A673 (cell line): Measurements from ENCODE around the gene MAGI1. TPM values are rescaled to one million over a fixed set of nuclear protein-coding genes. Genes with fewer than 3 reads are reported as not detected.

Experiments used
- BruUV-seq: library from RNA; stranded (reverse); fragments of 400-500 nt; replicated peaks from 2 replicates; lab custom pipeline; 2021; lab: Mats Ljungman, UMichigan
- CTCF ChIA-PET: fragments of 300-600 bp; sonication (Branson Sonifier 250); formaldehyde crosslinking; loops from one replicate; lab custom pipeline; 2022; ENCODE audit warnings: antibody characterized with exemption; lab: Charles Lee
- POLR2A ChIA-PET: fragments of 300-600 bp; sonication (Branson Sonifier 250); formaldehyde crosslinking; loops from one replicate; lab custom pipeline; 2022; ENCODE audit warnings: antibody characterized with exemption; ENCODE audit not compliant: low non-redundant PET; lab: Charles Lee
- DNase-seq: peaks from one replicate; pipeline ENCODE4 v3.0.0-alpha.2; 2015; ENCODE audit warnings: low spot score
- H3K27ac ChIP-seq: fragments of 200-600 bp; sonication (generic); 2 replicates; pipeline ENCODE4 v1.5.1; 2016; ENCODE audit warnings: mixed run types, low read depth, mild to moderate bottlenecking, mixed read lengths, antibody characterized with exemption, low read length; ENCODE audit not compliant: poor library complexity, severe bottlenecking
- H3K27me3 ChIP-seq: fragments of 200-600 bp; sonication (generic); replicated peaks from 2 replicates; pipeline ENCODE4 v1.6.1; 2017; ENCODE audit warnings: mixed run types, low read depth, mild to moderate bottlenecking, mixed read lengths, antibody characterized with exemption, low read length; ENCODE audit not compliant: insufficient read depth, poor library complexity
- H3K36me3 ChIP-seq: fragments of 200-600 bp; sonication (generic); 2 replicates; pipeline ENCODE4 v1.6.1; 2016; ENCODE audit warnings: mixed run types, mild to moderate bottlenecking, mixed read lengths, antibody characterized with exemption, low read length; ENCODE audit not compliant: insufficient read depth, poor library complexity, severe bottlenecking
- H3K4me1 ChIP-seq: fragments of 200-600 bp; sonication (generic); 2 replicates; pipeline ENCODE4 v1.6.1; 2017; ENCODE audit warnings: mixed run types, mild to moderate bottlenecking, mixed read lengths, antibody characterized with exemption, low read length; ENCODE audit not compliant: insufficient read depth, poor library complexity, severe bottlenecking
- H3K4me3 ChIP-seq: fragments of 200-600 bp; sonication (generic); 2 replicates; pipeline ENCODE4 v1.5.1; 2016; ENCODE audit warnings: low read depth, mixed run types, mild to moderate bottlenecking, mixed read lengths, low read length; ENCODE audit not compliant: poor library complexity, severe bottlenecking
- H3K9me3 ChIP-seq: fragments of 200-600 bp; sonication (generic); 2 replicates; pipeline ENCODE4 v1.6.1; 2016; ENCODE audit warnings: mixed run types, low read depth, mild to moderate bottlenecking, mixed read lengths, antibody characterized with exemption, low read length; ENCODE audit not compliant: poor library complexity, severe bottlenecking
- CTCF ChIP-seq: fragments of 300-800, 200-600 bp; sonication (generic); conservative IDR thresholded peaks from 2 replicates; pipeline ENCODE4 v1.5.1; 2017; ENCODE audit warnings: low read depth, mild to moderate bottlenecking, antibody characterized with exemption, low read length, moderate library complexity, mixed read lengths
- EZH2 ChIP-seq: fragments of 200-600 bp; sonication (generic); IDR thresholded peaks from 2 replicates; pipeline ENCODE4 v1.6.1; 2017; ENCODE audit warnings: borderline replicate concordance, low read depth, mild to moderate bottlenecking, mixed read lengths, antibody characterized with exemption, low read length; ENCODE audit not compliant: poor library complexity, severe bottlenecking
- intact Hi-C: fragments of 100-400 bp; cut with micrococcal nuclease; formaldehyde crosslinking; loops from one replicate; pipeline ENCODE4 v1.10.0; 2022; ENCODE audit not compliant: unreplicated experiment
- total RNA-seq: library from RNA; stranded (reverse); gene quantifications from 2 replicates; pipeline ENCODE4 v1.2.3, GENCODE V29; 2021

The MAGI1 gene
- total RNA-seq, 1 experiment from 2014 or later, result 30.5 TPM

- H3K9me3 ChIP-seq, result no peaks in the 10 kb centered on the region
- ChIA-PET POLR2A (no interaction called here), CTCF (no interaction called here)
- intact Hi-C loops, result no loop called here
- TF ChIP-seq EZH2, result no peak
- H3K4me3 ChIP-seq, result no peak overlapping the region
- H3K27ac ChIP-seq, result no peak overlapping the region
- H3K4me1 ChIP-seq, result peaks cover 13% of the 10 kb centered on the region
- H3K36me3 ChIP-seq, result no peaks in the 10 kb centered on the region
- DNase-seq, result no peak
- BruUV-seq, result no TSS peak
- no peaks in the 10 kb centered on the region for H3K27me3 ChIP-seq
Observed at GRCh38 chr3:65758438-65758837, 280.3 kb downstream of the MAGI1 start.

GRCh38 chr3:65752636-65753035 is 286.1 kb downstream of the MAGI1 start:
- Histone ChIP-seq H3K36me3 (no peaks in the 10 kb centered on the region), H3K9me3 (no peaks in the 10 kb centered on the region), H3K27ac (no peak overlapping the region), H3K27me3 (no peaks in the 10 kb centered on the region), H3K4me1 (no peaks in the 10 kb centered on the region), H3K4me3 (no peak overlapping the region)
- ChIA-PET POLR2A (no interaction called here), CTCF (no interaction called here)
- TF ChIP-seq EZH2 (no peak), CTCF (no peak)
- no TSS peak for BruUV-seq
- intact Hi-C loops, result no loop called here
- DNase-seq, result no peak

GRCh38 chr3:65751123-65751700 is 287.5 kb downstream of the MAGI1 start:
- CTCF ChIA-PET, result interaction anchor here (0.5 kb wide), 2 partner anchors 24 to 1216 kb away, joined by 6 read pairs; no protein-coding TSS in a partner anchor
- BruUV-seq, result no TSS peak
- DNase-seq, result peak; percentile 59
- H3K4me3 ChIP-seq, result no peak overlapping the region
- no peaks in the 10 kb centered on the region for H3K4me1 ChIP-seq
- H3K36me3 ChIP-seq, result no peaks in the 10 kb centered on the region
- H3K27me3 ChIP-seq, result no peaks in the 10 kb centered on the region
- intact Hi-C loops, result no loop called here
- H3K9me3 ChIP-seq, result no peaks in the 10 kb centered on the region
- no peak overlapping the region for H3K27ac ChIP-seq
- TF ChIP-seq CTCF (peak; percentile 62), EZH2 (no peak)
- POLR2A ChIA-PET, result no interaction called here

GRCh38 chr3:65749066-65749465 is 289.7 kb downstream of the MAGI1 start:
- BruUV-seq, result no TSS peak
- no peak for TF ChIP-seq CTCF
- no peak for TF ChIP-seq EZH2
- no peaks in the 10 kb centered on the region for H3K4me1 ChIP-seq
- DNase-seq, result no peak
- no peaks in the 10 kb centered on the region for H3K36me3 ChIP-seq
- H3K4me3 ChIP-seq, result no peak overlapping the region
- no peaks in the 10 kb centered on the region for H3K27me3 ChIP-seq
- CTCF ChIA-PET, result no interaction called here
- H3K27ac ChIP-seq, result no peak overlapping the region
- no peaks in the 10 kb centered on the region for H3K9me3 ChIP-seq
- intact Hi-C loops, result no loop called here
- POLR2A ChIA-PET, result no interaction called here
